ENCODE results near the gene TFAP2D.

The TFAP2D gene

GRCh38 chr6:50721978-50722377 lies 8.7 kb downstream of the TFAP2D start:
- no peak for DNase-seq

DNA sequence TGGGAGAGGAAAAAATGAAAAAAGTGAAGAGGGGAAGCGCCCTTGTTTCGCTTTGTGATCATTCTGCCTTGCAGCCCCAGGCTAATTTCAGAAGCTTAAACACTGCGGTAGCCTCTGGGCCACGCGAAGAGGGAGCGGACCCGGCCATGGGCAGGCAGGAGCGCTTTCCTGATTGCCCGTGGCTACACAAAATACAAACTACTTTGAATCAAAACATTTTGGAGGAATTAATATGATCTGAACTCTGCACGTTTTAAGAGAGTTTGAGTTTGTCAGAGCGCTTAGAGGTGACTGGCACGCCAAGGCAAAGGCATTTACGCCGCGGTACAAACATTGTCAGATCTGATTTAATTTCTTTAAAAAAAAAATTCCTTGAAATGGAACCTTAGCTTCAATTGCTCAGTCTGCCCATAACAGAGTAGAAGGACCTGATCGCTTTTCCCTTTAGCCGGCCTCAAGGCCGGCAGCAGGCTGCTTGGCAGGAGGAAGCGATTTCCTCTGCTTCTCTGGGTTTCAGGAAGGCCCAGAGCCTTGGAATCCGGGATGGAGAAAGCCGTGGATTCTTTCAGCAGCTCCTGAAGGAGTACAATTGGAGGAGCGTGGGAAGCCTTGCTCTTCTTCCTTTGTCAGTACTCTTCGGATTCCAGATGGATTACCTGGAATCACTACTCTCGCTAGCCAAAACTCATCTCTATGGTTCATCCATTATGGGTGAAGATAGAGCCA lies 9.7 kb downstream of the TFAP2D start:
- no peak for DNase-seq

DNA sequence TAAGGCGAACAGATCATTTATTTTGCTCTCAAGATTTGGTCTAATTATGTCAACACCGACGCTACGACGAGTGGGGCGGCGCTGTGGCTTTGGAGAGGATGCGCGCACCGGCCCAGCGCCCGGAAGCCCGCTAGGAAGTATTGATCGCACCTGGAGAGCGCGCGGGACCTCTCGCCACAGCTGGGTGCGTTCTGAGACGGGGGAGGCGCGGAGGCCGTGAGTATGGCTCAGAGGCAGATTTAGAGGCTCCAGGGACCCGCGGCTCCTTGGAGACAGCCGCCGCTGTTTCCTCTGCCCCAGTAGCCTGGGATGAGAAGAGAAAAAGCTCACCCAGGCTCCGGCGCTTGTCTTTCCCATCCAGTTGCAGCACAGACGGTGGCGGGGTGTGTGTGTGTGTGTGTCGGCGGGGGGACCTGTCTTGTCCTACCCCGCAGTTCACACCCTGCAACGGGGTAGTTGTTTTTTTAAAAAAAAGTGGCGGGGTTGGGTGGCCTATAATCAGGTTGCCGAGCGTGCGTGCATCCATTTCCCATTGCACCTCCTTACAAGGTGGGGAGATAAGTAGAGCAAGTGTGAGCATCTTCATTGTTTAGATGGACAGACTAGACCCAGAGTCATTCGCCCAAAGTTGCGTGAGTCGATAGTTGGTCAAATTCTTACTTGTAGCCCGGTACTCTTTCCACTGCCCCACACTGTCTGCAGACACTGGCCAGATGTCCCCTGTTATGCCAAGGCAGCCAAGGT lies 11.2 kb downstream of the TFAP2D start:
- DNase-seq: peak; percentile 46

DNA sequence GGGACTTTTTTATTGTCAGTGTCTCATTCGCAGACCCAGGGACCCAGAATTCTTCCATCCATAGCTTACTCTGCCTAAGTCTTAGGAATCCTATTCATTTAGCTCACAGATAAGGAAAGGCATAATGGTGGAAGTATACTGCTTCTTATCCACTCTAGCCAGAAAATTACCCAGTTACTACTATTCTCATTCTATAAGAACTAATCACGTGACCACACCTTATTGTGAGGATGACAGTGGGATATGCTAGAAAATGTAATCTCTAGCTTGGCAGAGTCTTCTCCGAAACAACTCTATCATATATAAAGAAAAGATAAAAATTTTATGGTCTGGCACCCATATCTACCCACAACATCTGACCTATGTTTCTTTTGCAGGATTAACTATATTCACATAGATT lies 21.2 kb downstream of the TFAP2D start:
- no peak for DNase-seq

GRCh38 chr6:50742161-50742560 lies 28.8 kb downstream of the TFAP2D start:
- DNase-seq: no peak

- no peak for DNase-seq
Observed at GRCh38 chr6:50744976-50745375, 31.6 kb downstream of the TFAP2D start.

DNA sequence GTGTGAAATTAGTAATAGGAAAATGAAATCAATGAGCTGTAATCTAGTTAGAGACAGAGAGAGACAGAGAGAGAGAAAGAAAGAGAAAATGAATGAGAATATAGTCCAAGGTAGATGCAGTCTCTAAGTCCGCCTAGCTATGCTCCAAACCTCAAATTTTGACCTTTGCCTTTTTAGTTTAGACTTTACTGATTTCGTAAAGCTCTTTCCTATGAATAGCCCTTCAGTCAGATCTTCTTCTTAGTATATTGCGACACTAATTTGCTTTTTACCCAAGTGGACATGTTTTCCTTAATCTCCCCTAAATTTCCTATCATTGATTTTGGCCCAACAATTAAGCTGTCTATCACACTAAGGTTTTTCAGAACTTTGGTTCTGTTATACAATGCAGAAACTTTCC lies 49.5 kb downstream of the TFAP2D start:
- no peak for DNase-seq

DNA sequence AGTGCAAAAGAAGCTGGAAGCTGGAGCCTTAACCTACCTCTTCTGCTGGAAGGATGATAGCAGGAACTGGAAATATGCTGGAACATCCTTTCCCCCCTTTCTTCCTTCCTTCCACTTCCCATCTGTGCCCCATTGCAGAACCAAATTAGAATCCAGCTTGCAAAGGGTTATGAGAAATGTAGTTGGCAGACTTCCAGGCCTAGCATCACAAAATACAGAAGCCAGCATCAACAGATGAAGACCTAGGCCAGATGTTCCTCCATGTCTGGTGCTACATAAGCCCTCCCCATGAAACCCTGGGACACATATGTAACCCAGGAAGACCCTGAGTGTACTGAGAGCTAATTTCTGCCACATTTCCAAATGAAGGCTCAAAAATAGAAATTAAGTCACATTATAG lies 65.4 kb downstream of the TFAP2D start:
- no peak for DNase-seq

DNA sequence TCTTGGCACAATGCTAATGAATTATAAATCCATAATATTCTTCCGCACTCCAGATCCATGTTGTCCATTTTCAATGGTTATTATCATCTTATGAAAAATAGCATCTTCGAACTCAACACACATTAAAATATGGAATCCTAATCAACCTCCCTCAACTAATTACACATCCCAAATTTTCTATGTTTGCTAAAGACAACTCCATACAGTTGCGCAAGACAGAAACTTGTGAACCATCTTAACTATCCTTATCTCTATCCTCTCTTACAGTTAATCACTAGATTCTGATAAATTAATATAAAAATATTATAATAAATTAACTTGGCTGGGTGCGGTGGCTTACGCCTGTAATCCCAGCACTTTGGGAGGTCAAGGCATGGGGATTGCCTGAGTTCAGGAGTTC lies 67.1 kb downstream of the TFAP2D start:
- DNase-seq: no peak

DNA sequence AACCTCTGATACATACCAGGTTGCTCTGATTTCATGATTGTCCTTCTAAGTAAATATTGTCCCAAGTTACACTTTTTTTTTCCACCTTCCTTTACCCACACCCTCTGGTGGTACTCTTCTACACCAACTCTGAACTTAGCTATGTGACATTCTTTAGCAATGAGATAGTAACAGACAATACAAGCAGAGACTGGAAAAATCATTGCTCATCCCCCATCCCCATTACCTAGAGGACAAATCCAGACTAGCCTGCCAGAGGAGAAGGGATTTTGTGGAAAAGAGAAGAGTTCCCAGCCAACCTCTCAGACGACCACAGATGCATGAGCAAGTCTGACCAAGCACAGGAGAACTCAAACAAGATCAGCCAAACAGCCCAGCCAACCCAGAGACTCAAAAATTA lies 72.6 kb downstream of the TFAP2D start:
- no peak for DNase-seq

- DNase-seq: peak; percentile 59
Observed at GRCh38 chr6:50791900-50792508, 78.7 kb downstream of the TFAP2D start.

GRCh38 chr6:50792771-50793170 lies 79.4 kb downstream of the TFAP2D start:
- DNase-seq: no peak

GRCh38 chr6:50795574-50795973 lies 82.2 kb downstream of the TFAP2D start:
- no peak for DNase-seq

DNA sequence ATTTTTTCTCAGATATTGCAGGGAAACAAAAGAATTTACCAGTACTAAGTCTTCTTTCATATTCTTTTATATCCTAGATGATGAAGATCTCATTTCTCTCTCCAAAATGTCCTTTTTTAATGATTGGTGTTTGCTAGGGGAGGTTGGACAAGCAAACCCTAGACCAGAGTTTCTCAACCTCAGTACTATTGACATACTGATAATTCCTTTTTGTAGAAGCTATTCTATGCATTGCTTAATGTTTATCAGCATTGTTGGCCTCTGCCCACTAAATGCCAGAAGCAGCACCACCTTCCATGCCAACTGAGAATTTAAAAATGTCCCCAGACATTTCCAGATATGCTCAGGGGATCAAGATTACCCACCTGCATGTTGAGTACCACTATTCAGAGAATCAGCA lies 91.0 kb downstream of the TFAP2D start:
- DNase-seq: no peak

GRCh38 chr6:50807035-50807434 lies 93.7 kb downstream of the TFAP2D start:
- DNase-seq: no peak

DNA sequence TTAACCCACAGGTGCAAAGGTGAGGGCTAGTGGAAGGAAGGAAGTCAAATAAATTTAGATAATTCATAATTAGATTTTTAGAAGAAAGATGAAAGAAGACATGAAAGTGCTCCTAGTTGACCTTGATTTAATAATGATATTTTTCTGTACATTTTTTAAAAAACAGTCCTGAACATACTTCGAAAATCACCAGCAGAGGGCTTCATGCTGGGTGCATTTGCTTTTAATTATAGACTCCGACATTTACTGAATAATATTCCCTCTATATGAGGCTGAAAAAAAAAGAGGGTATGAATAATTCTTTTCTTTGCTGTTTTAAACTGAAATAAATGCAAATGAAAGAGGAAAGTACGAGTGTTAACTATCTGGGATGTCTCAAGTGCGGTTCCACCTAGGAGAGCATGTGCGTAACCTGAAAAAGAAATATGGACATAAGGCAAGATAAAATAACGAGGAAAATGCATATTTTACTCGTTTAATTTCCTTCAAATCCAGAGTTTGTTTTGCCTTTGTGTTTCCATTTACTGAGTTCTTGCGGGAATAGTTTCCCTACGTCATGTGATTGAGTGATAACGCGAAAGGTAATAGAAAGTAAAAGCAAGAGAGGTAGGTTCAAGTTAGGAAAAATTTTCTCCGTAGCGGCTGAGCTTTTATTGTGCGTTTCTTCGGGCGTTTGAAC lies 102.2 kb downstream of the TFAP2D start:
- DNase-seq: no peak

DNA sequence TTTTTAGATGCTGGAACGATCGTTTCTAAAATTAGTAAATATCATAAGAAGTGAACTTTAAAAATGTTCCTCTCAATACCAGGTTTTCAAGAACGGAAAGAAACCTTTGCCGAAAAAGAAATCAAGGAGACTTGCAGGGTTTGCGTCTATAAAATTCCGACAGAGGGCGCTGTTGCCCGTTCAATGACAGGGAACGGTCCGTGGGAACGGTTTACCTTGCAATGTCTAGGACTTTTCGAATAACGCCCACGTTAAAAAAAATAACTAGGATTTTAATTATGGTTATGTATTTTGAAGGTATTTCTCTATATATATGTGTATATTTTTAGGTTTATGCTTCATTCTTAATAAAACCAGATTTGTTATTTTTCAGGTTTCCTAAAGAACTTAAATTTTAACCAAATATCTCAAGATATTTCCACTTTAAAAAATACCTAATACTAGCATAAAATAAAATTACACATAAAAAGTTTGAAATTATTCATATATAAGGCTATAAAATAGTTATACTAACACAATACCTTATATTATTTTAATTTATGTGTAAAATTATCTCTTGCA lies 102.9 kb downstream of the TFAP2D start:
- peak; percentile 78 for DNase-seq

DNA sequence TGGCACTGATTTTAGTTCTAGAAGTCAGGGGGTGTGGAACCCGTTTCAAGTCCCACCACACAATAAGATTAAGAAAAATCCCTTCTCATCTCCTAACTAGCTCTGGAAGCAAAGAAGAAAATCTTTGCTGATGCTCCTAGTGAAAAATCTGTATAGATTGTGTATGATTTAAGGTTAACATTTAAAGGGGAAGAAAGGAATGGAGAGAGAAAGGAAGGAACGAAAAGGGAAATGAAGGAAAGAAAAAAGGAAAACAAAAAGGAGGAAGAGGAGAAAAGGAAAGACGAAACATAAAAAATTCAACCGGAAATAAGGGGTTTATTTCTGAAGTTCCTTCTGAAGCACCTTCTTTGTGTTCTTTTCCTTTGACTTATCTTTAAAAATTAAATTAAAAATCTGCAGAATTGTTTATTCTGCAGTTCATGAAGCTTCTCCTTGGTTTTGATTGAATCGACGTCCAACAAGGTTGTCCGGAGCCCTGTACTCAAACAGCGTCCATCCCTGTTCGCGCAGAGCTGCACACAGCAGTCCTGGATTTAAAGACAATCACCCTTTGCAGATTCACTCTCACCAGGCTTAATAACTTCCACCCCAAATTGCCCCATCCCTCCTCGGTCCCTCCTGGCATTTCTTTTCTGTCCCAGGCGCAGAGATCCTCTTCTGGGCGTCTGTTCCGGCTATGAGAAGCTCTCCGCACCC lies 103.8 kb downstream of the TFAP2D start:
- no peak for DNase-seq

DNA sequence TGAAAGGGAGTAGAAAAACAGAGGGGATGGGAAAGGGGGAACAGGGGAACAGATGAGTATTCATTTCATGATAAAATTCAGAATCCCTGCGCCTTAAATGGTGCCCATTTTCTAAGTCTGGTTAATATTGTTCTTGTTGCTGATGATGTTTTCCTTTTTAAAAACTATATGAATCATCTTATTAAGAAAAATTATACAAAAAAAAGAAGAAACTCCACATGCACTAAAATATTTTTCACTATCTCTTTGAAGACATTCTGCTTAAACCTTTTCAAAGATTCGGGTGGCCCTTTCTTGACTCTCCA lies 104.3 kb downstream of the TFAP2D start:
- DNase-seq: no peak

- DNase-seq: no peak
Observed at GRCh38 chr6:50818020-50818419, 104.7 kb downstream of the TFAP2D start.

DNA sequence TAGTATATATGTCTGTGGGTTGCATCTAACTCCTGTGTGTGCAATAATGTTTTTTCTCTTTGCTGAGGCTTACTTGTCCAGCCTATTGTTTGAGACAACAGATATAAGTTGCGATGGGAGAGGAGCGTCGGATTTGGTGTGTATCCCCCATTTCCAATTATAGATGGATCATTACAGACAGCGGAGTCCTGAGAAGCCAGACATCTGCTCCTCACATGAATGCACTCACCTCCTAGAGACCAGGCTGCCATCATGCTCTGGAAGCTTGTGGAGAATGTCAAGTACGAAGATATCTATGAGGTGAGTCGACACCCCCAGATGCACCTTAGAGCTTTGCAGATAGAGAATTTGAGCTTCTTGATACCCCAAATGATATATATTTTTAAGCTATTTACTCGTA lies 105.3 kb downstream of the TFAP2D start, which contains the start of gene TFAP2B:
TSS of gene TFAP2B (plus strand) at position 199 of the 400 bp plus-strand sequence. CDS start at position 220, 21 bp downstream.
- no peak for DNase-seq

GRCh38 chr6:50819466-50819903 lies 106.2 kb downstream of the TFAP2D start:
- DNase-seq: no peak

Measured in NCI-H748 treated with DMSO at 0.1 percent for 48 hours (cell line).